HG03064 (cell line): ENCODE measurements around the gene SH3RF3.
"Not testable (repeated sequence)": the region's sequence is repeated elsewhere in the genome, so short reads cannot be mapped to it uniquely, and the experiment has no call there.

ENCODE experiments used
- ATAC-seq: cut with Tn5 transposase; IDR thresholded peaks from one replicate; pipeline ENCODE4 v1.9.1; 2021; ENCODE audit warnings: low read depth; ENCODE audit not compliant: unreplicated experiment

The SH3RF3 gene

DNA sequence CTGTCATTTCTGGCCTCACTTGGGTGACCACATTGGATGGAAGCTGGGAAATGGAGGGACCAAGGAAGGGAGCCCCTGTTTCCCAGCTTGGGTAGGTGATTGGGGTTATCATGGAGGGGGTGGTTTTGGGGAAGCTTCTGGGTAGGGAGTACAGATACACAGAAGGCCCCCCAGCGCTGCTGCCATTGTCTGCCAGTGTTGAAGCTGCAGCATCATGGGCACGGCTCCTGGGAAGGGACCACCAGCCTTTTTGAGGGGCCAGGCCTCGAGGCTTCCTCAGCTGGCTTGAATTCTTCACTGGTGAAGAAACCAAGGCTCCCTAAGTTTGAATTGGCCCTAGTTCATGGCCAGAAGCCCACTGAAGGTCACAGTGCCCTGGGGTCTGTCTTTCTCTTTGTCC lies 25.2 kb downstream of the SH3RF3 start:
- ATAC-seq: no peak

DNA sequence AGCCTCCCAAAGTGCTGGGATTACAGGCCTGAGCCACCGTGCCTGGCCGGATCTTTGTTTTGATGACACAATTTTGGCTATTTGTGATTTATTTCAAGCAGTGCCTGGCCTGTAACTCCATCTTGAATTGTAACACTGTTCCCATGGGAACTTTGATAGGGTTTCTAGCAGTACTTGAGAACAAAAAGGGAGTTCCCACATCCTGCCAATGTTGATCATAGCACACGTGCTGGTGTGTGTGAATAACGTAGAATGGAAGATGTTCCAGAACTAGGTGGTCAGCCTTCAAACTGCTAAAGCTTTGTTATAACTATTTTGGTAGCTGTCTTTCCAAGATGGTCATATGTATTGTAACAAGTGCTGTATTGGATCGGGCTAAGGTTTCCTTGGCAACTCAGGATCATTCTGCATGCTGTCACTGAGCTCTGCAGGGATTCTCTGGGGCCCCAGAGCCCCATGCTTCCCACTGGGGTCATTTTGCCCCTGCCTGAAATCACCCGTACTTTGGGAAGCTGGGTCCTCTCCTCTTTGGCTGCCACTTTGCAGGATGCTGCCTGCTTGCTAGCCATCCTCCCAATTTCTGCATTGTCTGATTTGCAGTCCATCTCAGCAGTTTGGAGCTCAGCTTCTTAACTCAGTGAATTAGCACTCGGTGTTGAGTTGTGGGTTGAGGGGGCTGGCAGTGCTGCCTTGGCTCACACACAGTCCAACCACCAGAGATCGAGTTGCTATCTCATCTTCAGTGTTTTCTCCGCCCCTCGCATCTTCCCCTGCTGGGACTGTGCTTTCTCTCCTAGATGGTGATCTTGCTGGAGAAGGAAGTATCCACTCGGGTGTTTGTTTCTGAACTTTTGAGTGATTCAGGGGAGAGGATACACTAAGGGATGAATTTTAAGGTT lies 26.8 kb downstream of the SH3RF3 start:
- ATAC-seq: no peak

DNA sequence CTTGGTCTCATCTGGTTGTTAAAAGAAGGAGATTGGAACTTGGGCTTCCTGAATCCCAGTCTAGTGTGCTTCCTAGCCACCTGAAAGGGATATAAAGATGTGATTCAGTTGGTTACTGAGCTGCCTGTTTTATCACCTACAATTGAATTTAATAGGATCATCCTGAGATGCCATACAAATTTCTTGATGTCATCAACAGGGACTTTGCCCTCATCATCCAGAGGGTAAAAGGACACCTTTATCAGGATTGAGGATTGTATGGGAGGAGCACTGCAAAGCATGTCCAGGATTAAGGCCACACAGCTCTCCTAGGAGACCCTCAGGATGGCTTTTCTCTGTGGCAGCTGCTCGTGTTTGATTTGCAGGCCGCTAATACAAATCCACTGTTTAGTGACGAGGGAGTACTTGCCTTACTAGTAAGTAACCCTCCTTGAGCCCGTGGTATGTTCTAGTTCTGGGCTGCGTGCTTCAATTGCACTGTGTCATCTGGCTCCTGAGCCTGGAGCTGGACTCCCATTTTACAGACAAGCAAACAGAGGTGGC lies 28.6 kb downstream of the SH3RF3 start:
- no peak for ATAC-seq

DNA sequence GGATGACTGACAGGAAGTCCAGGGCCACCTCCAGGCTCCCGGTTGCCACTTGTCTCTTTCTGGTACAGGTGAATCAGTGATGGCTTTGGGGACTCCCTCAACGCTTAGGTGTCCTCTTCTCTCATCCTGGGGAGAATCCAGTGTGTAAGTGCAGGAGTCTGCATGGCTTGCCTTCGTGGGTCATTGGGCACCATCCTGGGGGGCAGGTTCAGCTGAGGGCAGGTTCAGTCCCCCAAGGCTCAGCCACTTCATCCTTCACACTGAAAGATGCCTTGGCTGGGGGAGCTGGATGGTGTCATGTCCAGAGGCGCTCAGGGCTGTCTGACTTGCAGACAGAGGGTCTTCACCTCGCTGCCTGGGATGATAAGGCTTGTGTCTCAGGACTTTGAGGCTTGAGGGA lies 29.2 kb downstream of the SH3RF3 start:
- ATAC-seq: no peak

DNA sequence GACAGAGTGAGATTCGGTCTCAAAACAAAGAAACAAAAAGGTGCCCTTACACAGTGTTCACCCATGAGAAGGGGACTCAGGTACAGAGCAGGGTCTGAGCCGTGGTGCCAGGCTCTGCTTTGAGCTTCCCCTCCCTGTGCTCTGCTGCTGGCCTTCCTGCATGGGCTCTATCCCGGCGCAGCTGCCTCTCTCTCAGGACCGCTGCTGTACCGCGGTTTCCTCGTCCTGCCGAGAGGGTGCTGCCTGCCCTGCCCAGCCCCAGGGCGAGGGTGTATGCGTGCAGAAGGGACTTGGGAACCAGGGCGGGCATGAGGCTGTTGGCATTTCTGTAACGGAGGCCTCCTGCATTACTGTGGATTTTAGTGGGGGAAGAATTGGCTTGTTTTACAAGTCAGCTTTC lies 30.1 kb downstream of the SH3RF3 start:
- no peak for ATAC-seq

DNA sequence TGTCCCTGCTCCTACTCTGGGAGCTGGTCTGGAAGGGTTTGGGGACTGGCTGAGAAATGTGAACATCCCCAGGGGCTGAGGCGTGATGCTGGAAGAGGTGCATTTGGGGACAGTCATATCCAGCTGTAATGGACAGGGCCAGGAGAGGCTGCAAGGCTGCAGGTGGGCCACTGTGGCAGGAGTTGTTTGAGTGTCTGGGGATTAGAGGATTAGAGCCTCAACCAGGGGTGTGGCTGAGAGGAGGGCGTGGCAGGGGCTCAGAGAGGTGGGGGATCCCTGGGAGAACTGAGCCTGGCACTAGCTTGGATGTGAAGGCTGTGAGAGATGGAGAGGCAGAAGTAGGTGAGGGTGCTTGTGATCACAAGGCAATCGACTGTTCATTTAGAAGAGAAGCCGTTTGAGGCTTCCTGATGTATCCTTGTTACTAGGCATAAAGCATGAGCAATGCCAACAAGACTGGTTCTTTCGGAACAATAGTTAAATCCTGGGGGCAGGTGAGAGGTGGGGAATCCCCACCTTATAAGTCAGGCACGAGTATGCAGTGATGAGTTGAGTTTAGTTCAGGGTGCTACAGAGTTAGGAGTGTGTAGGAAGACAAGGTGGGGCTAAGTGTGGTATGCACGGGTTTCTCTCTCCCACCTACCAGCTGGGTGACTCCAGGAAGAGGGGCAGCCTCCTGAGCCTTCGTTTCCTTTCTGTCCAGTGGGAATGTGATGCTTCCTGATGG lies 31.9 kb downstream of the SH3RF3 start:
- no peak for ATAC-seq

DNA sequence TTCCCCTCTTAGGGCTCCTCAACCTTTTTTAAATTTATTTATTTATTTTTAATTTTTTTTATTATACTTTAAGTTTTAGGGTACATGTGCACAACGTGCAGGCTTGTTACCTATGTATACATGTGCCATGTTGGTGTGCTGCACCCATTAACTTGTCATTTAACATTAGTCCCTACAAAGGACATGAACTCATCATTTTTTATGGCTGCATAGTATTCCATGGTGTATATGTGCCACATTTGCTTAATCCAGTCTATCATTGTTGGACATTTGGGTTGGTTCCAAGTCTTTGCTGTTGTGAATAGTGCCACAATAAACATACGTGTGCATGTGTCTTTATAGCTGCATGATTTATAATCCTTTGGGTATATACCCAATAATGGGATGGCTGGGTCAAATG lies 33.4 kb downstream of the SH3RF3 start:
- not testable (repeated sequence) for ATAC-seq

DNA sequence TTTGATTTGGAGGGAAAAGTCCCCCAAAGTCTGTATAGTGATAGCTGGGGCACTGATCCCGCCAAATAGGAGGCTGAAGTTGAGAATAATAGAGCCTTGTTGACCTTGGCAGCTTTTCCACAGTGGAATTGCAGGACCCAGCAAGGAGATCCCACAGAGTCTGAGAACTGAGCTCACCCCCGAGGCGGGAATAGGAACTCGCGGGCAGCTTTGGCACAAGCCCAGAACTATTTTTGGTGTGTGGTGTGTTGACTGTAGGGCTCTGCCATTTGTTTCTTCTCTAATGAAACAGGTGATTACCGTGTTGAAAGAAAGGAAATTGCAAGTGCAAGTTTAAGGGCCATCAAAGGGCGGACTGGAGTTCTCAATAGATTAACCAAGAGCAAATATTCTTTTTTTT lies 34.0 kb downstream of the SH3RF3 start:
- ATAC-seq: no peak

DNA sequence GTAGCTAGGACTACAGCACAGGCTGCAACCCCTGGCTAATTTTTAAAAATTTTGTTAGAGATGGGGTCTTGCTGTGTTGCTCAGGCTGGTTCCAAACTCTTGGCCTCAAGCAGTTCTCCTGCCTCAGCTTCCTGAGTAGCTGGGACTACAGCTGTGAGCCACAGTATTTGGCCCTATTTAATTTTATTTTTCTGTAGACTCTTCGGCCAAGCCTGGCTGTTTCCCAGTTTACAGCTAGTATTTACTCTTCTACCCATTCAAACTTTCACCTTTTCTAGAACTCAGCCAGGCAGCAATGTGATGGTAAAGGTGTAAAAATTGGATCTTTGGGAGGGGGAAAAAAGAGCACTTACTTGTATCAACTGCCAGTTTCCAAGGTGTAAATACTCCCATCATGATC lies 35.3 kb downstream of the SH3RF3 start:
- ATAC-seq: no peak

DNA sequence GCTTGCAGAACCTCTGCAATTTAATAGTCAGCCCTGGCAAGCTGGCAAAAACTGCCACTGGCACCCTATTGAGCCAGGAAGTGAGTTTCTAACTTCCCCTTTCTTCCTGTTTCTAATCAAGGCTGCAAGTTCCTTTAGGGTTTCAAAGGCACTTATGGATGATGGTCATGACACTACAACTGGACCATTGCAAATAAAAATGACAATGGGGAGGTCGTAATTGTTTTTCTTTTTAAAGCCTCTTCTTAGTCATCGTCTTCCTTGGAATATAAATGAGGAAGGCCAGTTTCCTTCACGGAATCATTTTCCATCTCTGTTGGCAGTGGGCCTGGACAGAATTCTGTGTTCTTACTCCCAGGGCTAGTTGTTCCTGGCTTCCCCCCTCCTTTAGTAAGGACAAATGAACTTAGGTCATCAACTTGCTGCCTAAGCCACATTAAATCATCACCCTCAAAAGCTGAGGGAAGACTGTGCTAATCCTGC lies 35.8 kb downstream of the SH3RF3 start:
- no peak for ATAC-seq

DNA sequence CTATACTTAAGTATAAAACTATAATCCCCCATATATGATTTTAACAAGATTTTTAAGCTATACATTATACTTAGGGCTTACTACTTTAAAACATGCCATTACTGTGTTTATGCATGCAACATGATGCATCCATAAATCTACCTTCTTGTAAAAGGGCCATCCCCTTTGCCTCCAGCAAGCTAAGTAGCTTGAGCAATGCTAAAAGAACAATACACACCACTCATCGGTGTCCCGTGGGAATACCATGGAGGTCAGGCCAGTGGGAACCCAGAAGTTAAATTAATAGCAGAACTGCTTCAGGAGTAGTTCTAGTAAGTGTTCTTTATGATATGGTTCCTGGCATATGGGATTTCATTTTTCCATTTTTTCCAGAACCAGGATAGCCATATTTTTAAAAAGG lies 37.8 kb downstream of the SH3RF3 start:
- ATAC-seq: no peak

DNA sequence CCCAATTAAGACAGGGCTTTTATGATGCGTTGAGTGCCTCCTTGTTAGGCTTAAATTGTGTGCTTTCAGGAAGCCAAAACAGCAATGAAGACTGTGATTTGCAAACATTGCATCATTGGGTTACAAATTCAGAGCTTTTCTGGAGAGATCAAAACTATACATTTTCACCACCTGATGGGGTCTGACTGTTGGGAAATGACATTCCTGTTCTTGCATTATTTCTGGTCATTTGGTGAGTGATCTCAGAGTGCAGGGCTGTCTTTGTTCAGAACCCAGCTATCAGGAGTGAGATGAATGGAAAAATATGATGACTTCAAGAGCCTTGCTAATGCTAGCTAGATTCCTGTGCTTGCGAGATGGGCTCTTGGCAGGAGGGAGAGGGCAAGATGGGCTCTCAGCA lies 39.1 kb downstream of the SH3RF3 start:
- ATAC-seq: no peak

DNA sequence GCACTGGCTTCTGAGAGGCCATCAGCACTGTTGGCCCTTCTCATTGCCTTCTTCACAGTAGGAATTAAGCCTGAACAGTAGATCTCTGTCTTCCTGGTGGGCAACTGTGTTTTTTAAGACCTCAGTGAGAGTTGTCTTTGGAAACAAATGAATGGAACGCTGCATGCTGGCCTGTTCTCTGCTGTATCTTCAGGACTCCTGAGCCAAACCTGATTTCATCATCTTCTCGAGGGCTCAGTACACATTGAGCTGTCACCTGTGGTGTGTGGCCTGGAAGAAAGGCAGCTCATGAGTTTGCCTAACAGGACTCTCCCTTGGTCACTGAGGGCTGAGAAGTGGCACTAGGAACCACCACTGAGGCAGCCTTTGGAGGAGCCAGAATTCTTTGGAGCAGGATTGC lies 39.7 kb downstream of the SH3RF3 start:
- no peak for ATAC-seq

DNA sequence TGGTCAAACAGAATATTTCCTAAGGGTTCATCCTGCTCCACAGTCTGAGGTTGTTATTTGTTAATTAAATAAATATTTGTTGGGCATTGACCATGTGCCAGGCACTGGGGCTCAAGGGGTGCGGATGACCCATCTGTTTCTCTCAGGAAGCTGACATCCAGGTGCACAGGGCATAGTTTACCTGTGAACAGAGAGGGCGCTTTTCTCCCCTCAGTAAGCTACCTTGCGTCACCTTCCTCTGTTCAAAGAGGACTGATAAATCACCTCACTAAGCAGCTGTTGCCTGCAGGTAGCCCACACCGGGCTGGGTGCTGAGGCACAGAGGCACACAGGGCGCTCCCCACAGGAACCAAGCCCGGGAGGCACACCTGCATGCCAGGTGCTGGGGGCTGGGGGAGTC lies 41.6 kb downstream of the SH3RF3 start:
- no peak for ATAC-seq

DNA sequence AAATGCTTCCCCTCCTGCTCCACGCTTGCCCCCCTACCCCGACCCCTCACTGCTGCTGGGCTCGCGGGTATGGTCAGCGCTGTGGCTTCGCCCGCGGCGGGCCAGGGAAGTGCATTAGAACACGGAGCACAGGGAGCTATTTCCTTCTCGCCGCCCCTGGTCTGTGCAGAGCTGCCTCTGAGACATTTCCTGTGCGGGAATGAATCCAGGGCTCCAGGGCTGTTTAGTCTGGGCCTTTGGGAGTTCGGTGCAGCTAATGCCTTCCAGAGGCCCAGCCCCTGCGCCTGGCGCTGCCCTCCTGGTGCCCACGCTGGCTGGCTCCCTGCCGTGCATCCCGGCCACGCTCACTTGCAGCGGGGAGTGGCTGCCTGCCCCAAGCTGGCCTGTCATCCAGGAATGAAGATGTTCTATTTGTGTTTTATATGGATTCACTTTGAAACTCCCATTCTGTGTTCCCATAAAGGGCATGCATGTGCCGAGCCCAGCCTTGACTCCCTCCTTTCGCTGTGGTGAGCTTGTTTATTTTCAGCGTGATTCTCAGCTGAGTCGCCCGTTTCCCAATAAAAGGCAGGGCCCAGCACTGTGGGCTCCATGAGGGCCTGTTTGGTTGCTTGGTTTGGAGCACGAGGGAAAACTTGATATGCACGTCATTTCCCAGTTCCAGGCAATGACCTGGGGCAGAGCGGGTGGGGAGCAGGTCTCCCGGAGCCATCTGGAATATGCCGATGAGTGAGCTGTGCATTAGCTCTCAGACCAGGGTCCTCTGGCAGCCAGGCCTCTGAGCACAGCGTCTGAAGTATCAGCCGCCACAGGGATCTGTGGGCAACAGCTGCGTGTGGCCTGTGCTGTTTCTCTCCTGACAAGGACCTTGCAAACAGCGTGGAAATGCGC lies 42.7 kb downstream of the SH3RF3 start:
- no peak for ATAC-seq

DNA sequence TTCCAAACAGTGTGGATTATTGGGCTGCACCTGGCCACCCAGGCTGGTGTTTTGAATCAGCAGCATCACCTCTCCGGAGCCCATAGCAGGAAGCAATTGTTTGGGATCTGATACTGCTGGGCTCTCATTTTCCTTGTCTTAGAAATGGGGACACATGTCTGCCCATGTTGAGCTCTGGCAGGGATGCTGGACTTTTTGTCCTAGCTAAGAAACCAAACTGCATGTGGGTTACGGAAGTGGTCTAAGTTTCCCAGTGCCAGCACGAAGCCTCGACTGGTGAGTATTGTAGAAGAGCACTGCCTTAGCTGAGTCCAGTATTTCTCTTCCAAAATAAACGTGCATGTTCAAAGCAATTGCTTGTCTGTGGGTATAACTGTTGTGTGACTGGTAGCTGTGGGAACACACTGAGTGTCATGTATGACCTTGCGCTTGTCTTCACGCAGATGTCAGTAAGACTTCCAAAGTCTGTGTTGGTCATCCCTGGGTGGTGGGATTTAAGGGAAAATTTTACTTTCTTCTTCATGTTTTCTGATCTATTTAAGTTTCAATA lies 43.6 kb downstream of the SH3RF3 start:
- ATAC-seq: no peak

DNA sequence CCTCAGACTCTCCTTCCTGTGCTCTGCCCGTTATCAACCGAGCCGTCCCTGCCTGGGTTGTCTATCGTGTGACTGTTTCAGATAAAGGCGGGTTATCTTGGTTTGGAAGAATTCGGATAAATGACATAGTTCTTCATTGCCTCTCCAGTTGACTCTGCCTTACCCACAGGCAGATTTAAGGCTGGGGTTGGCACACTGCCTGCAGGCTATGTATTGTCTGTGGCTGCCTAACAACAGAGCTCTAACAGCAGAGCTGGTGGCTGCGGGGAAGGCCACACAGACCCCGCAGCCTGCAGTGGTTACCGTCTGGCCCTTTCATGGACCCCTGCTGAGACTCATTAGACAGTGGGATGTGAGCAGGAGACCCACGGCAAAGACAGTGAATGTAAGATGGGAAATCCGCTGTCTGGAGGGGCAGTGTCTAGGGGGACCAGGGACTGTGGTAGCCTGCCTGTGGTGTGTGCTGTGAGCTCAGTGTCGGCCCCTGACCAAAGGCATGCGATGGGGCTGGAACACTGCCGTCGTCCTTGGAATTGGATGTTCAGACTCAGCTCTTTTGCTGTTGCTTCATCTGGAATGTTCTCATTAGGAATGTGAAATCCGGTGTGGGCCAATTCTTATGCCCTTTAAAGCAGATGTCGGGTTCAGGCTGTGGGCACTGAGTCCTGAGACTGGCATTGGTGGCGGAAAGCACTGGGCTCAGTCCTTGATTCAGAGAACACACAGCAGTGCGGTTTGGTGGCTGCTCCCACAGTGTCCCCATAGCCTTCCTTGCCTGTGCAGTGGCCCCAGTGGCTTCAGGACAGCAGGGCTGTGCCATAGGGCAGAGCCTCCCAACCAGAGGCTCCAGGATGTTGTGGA lies 44.5 kb downstream of the SH3RF3 start:
- no peak for ATAC-seq

DNA sequence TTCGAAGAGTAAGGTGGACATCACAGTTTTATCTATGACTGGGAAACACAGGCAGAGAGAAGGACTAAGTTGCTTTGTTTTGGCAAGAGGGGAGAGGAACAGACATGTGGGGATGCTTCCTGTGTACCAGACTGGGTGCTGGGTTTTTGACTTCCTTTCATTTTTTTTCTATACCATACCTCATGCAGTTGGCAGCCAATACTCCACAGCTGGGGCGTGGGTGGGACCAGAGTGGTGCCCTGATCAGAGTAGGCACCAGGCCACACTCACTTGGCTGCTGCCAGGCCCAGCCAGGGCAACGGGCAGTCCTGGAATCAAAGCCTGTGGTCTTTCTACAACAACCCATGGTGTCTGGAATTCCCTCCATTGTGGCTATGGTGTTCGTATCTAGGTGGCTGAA lies 45.2 kb downstream of the SH3RF3 start:
- ATAC-seq: no peak

DNA sequence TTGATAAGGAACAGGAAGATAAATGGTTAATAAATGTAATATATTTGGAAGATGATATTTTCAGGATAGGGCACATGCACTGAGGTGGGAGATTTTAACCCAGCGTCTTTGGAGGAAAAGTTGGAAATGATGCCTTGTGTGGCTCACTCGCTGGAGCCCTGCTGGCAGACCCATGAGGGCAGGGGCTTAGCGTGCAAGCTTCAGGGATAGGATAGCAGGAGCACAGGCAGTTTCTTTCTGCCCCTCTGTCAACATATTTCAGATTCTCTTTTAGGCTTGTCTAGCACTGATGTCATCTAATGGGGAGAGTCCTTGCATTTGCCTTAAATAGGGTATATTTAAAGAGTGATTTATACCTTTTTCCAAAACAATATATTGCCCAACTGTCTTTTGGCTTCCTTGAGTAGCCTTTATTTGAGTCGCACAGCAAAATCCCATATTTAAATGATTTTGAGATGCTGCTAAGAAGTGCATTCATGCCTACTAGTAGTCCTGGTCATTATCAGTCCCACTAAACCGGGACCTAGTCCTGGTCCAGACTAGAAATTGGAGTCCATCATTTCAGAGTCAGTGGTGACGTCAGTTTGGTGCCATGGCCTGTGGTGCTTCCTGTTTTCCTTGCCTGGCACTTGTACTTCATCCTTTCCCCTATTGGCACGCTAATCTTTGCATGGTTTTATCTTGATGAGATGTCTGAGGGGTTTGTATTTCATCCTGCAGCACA lies 45.8 kb downstream of the SH3RF3 start:
- no peak for ATAC-seq
